MCF 10A (cell line): Measurements from ENCODE around the gene ZHX3. TPM values are rescaled to one million over a fixed set of nuclear protein-coding genes. Genes with fewer than 3 reads are reported as not detected.
A peak's percentile ranks its signal among the peaks of the same experiment; 100 is the strongest.

Experiments used
- BruUV-seq: library from RNA; stranded (reverse); fragments of 400-500 nt; replicated peaks from 2 replicates; lab custom pipeline; 2021; lab: Mats Ljungman, UMichigan
- CTCF ChIA-PET: fragments of 300-600 bp; sonication (Branson Sonifier 250); formaldehyde crosslinking; extraction: SDS; loops from one replicate; lab custom pipeline; 2021; ENCODE audit warnings: antibody characterized with exemption, inconsistent platforms; lab: Yijun Ruan, JAX
- POLR2A ChIA-PET: fragments of 300-600, 350-650 bp; sonication (Branson Sonifier 250); formaldehyde crosslinking; extraction: SDS; loops from one replicate; lab custom pipeline; 2020; ENCODE audit warnings: antibody characterized with exemption, inconsistent platforms; lab: Yijun Ruan, JAX
- DNase-seq: peaks from one replicate; pipeline ENCODE4 v3.0.0-alpha.2; 2018; ENCODE audit not compliant: unreplicated experiment
- H3K27ac Mint-ChIP-seq: one replicate; pipeline ENCODE4 v1.8.0; 2022; ENCODE audit warnings: mild to moderate bottlenecking, low read depth, mixed read lengths; ENCODE audit not compliant: unreplicated experiment
- H3K27me3 Mint-ChIP-seq: one replicate; pipeline ENCODE4 v1.8.0; 2022; ENCODE audit warnings: mixed read lengths; ENCODE audit not compliant: insufficient read depth, unreplicated experiment
- H3K36me3 Mint-ChIP-seq: one replicate; pipeline ENCODE4 v1.8.0; 2022; ENCODE audit warnings: mild to moderate bottlenecking, moderate library complexity, mixed read lengths; ENCODE audit not compliant: insufficient read depth, unreplicated experiment
- H3K4me1 Mint-ChIP-seq: one replicate; pipeline ENCODE4 v1.8.0; 2022; ENCODE audit warnings: mixed read lengths; ENCODE audit not compliant: insufficient read depth, unreplicated experiment
- H3K4me3 Mint-ChIP-seq: one replicate; pipeline ENCODE4 v1.8.0; 2022; ENCODE audit warnings: mild to moderate bottlenecking, moderate library complexity, mixed read lengths; ENCODE audit not compliant: unreplicated experiment
- H3K9me3 Mint-ChIP-seq: one replicate; pipeline ENCODE4 v1.8.0; 2022; ENCODE audit warnings: mixed read lengths; ENCODE audit not compliant: unreplicated experiment
- CTCF ChIP-seq: fragments of 200-600 bp; IDR thresholded peaks from one replicate; pipeline ENCODE4 v1.8.0; 2022; ENCODE audit warnings: antibody characterized with exemption, mild to moderate bottlenecking; ENCODE audit not compliant: unreplicated experiment
- intact Hi-C: fragments of 100-400 bp; cut with micrococcal nuclease; formaldehyde crosslinking; loops from 2 replicates; pipeline ENCODE4 v1.14.1; 2022
- total RNA-seq: library from RNA; stranded (reverse); gene quantifications from 2 replicates; pipeline ENCODE4 v1.2.3, GENCODE V29; 2022

The ZHX3 gene
- total RNA-seq, 1 experiment from 2014 or later = 34.1 TPM

DNA sequence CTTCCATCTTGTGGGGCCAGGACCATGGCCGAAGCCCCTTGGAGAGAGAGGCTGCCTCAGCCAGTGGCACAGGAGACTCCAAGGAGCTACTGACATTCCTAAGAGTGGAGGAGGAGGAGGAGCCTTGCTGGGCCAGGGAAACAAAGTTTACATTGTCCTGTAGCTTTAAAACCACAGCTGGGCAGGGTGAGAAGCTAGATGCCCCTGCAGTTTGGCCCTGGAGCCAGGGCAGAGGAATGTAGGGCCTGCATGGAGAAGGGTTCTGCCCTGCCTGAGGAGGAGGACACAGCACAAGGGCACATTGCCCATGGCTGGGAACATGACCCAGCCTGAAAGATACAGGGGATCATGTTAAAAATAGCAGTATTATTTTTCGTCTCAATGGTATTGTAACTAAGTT, 142.7 kb downstream of the ZHX3 start:
- Mint-ChIP-seq H3K9me3 (no peaks in the 10 kb centered on the region), H3K4me3 (no peak overlapping the region), H3K4me1 (peaks cover 17% of the 10 kb centered on the region), H3K27ac (no peak overlapping the region), H3K36me3 (peaks cover 48% of the 10 kb centered on the region), H3K27me3 (no peaks in the 10 kb centered on the region)
- CTCF ChIA-PET = interaction anchor here (0.6 to 16.9 kb wide), 9 partner anchors 14 to 183 kb away, joined by 3 to 314 read pairs (median 3); partner anchors contain the start of gene LPIN3
- no peak for DNase-seq
- TSS peak; percentile 26 for BruUV-seq
- POLR2A ChIA-PET = interaction anchor here (0.7 to 2.0 kb wide), 4 partner anchors 41 to 59 kb away, joined by 3 to 6 read pairs (median 4); no protein-coding TSS in a partner anchor
- TF ChIP-seq CTCF = no peak
- intact Hi-C loops = loop anchor here (5.0 kb wide), 1 partner anchor 238 kb away; no protein-coding TSS in a partner anchor

DNA sequence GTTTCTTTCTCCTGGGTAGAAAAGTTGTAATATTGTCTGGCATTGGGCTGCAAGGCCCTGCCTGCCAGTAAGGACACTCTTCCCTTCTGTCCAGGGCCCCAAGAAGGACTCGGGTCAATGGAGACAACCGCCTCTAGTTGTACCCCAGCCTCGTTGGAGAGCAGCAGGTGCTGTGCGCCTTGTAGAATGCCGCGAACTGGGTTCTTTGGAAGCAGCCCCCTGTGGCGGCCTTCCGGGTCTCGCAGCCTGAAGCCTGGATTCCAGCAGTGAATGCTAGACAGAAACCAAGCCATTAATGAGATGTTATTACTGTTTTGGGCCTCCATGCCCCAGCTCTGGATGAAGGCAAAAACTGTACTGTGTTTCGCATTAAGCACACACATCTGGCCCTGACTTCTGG, 143.2 kb downstream of the ZHX3 start:
- H3K9me3 Mint-ChIP-seq = no peaks in the 10 kb centered on the region
- POLR2A ChIA-PET = interaction anchor here (0.7 to 1.2 kb wide), 3 partner anchors 41 to 59 kb away, joined by 3 to 4 read pairs (median 3); no protein-coding TSS in a partner anchor
- no peaks in the 10 kb centered on the region for H3K27me3 Mint-ChIP-seq
- H3K4me1 Mint-ChIP-seq = peaks cover 21% of the 10 kb centered on the region
- no peak for TF ChIP-seq CTCF
- no peak overlapping the region for H3K4me3 Mint-ChIP-seq
- intact Hi-C loops = loop anchor here (5.0 kb wide), 1 partner anchor 238 kb away; no protein-coding TSS in a partner anchor
- H3K27ac Mint-ChIP-seq = no peak overlapping the region
- BruUV-seq = no TSS peak
- CTCF ChIA-PET = interaction anchor here (0.5 to 16.9 kb wide), 12 partner anchors 14 to 1815 kb away, joined by 3 to 314 read pairs (median 4); partner anchors contain the start of gene LPIN3
- H3K36me3 Mint-ChIP-seq = peaks cover 48% of the 10 kb centered on the region
- no peak for DNase-seq

DNA sequence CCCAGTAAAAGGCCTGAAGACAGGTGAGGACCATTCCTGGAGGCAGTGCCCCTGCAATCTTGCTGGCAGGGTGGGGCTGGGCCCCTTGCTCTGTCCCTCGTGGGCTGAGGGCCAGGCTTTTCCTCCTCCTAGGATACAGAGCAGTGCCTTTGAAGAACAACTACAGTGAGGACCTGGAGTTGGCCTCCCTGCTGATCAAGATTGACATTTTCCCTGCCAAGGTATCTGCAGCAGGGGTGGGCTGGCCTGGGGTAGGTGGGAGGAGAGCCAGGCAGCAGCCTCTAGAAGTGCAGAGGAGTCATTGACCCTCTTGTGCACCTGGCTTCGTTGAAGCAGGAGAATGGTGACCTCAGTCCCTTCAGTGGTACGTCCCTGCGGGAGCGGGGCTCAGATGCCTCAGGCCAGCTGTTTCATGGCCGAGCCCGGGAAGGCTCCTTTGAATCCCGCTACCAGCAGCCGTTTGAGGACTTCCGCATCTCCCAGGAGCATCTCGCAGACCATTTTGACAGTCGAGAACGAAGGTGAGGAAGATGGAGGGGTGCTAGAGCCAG, 143.7 kb downstream of the ZHX3 start:
- no TSS peak for BruUV-seq
- H3K4me1 Mint-ChIP-seq = peaks cover 26% of the 10 kb centered on the region
- no peaks in the 10 kb centered on the region for H3K9me3 Mint-ChIP-seq
- H3K27me3 Mint-ChIP-seq = no peaks in the 10 kb centered on the region
- peak overlapping the region; percentile 59 for H3K27ac Mint-ChIP-seq
- POLR2A ChIA-PET = interaction anchor here (1.0 to 2.4 kb wide), 5 partner anchors 37 to 167 kb away, joined by 3 to 13 read pairs (median 4); partner anchors contain the start of gene LPIN3
- intact Hi-C loops = loop anchor here (1.0 to 5.0 kb wide), 4 partner anchors 58 to 238 kb away; partner anchors contain the start of gene LPIN3
- peaks cover 53% of the 10 kb centered on the region for H3K36me3 Mint-ChIP-seq
- CTCF ChIA-PET = interaction anchor here (0.5 to 16.9 kb wide), 42 partner anchors 8 to 1814 kb away, joined by 3 to 314 read pairs (median 8); partner anchors contain the start of gene LPIN3
- TF ChIP-seq CTCF = no peak
- DNase-seq = no peak
- H3K4me3 Mint-ChIP-seq = no peak overlapping the region

GRCh38 chr20:41173161-41173721, 144.3 kb downstream of the ZHX3 start:
- ChIA-PET CTCF (interaction anchor here (0.6 to 16.9 kb wide), 70 partner anchors 9 to 1480 kb away, joined by 3 to 314 read pairs (median 5); partner anchors contain the start of gene LPIN3), POLR2A (interaction anchor here (0.6 to 2.4 kb wide), 8 partner anchors 16 to 167 kb away, joined by 3 to 14 read pairs (median 4); partner anchors contain the start of gene LPIN3)
- Mint-ChIP-seq H3K4me3 (no peak overlapping the region), H3K27ac (peak overlapping the region; percentile 59), H3K4me1 (peaks cover 27% of the 10 kb centered on the region), H3K36me3 (peaks cover 55% of the 10 kb centered on the region), H3K27me3 (no peaks in the 10 kb centered on the region), H3K9me3 (no peaks in the 10 kb centered on the region)
- TF ChIP-seq CTCF = peak; percentile 97
- BruUV-seq = no TSS peak
- intact Hi-C loops = loop anchor here (1.0 to 5.0 kb wide), 4 partner anchors 59 to 239 kb away; partner anchors contain the start of gene LPIN3
- peak; percentile 72 for DNase-seq
